OCI-LY3 (cell line): Measurements from ENCODE around the gene MTA1.

ENCODE experiments used
- CTCF ChIP-seq: fragments of 200-600, 300-600 bp; sonication (generic); IDR thresholded peaks from 2 replicates; pipeline ENCODE4 v1.5.1; 2014; ENCODE audit warnings: antibody characterized with exemption, low read length, low read depth
- EZH2phosphoT487 ChIP-seq: fragments of 200-600 bp; shearing (Covaris generic); IDR thresholded peaks from 2 replicates; pipeline ENCODE4 v1.6.1; 2018; ENCODE audit warnings: antibody characterized with exemption, mixed run types, low read depth

GRCh38 chr14:105466531-105467248 is 47.1 kb downstream of the MTA1 start:
- no peak for TF ChIP-seq EZH2phosphoT487
- TF ChIP-seq CTCF: no peak
